C4-2B (cell line): ENCODE data around the gene MTHFD2.
"Not testable (repeated sequence)": the region's sequence is repeated elsewhere in the genome, so short reads cannot be mapped to it uniquely, and the experiment has no call there.

Source experiments
- H3K27ac ChIP-seq: fragments of 450-650 bp; 2 replicates; pipeline ENCODE4 v1.5.1; 2017
- CTCF ChIP-seq: fragments of 450-650 bp; conservative IDR thresholded peaks from 2 replicates; pipeline ENCODE4 v1.5.1; 2017; ENCODE audit warnings: mild to moderate bottlenecking
- ZFX ChIP-seq: fragments of 450-650 bp; IDR thresholded peaks from 2 replicates; pipeline ENCODE4 v1.6.1; 2017

Gene MTHFD2

GRCh38 chr2:74212702-74213410 lies 14.4 kb downstream of the MTHFD2 start:
- TF ChIP-seq CTCF, result no peak
- no peak for TF ChIP-seq ZFX
- no peak overlapping the region for H3K27ac ChIP-seq

DNA sequence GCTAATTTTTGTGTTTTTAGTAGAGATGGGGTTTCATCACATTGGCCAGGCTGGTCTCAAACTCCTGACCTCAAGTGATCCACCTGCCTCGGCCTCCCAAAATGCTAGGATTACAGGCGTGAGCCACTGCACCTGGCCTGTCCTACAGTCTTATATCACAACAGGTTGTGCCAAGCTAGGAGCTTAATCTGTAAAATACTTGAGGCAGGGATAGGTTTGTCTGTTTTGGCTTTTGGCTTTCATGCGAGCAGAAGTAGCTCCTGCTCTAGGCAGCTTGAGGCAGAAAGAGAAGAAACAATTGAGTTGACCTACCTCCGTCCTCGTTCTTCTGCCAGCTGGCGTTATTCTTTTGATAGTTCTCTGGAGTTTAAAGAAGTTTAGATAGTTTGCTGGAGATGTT lies 17.4 kb downstream of the MTHFD2 start:
- not testable (repeated sequence) for H3K27ac ChIP-seq

DNA sequence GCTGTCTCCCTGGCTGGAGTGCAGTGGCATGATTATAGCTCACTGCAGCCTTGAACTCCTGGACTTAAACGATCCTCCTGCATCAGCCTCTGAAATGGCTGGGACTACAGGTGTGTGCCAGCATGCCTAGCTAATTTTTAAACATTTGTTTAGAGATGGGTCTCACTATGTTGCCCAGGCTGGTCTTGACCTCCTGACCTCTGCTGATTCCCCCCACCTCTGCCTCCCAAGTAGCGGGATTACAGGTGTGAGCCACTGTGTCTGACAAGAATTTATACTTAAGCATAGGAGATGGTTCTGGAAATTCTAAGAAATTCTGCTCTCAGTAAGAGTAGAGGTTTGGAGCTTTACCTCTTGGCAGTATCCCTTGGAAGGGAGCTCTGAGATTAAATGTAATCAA lies 18.2 kb downstream of the MTHFD2 start:
- TF ChIP-seq ZFX (no peak), CTCF (no peak)
- H3K27ac ChIP-seq, result no peak overlapping the region

DNA sequence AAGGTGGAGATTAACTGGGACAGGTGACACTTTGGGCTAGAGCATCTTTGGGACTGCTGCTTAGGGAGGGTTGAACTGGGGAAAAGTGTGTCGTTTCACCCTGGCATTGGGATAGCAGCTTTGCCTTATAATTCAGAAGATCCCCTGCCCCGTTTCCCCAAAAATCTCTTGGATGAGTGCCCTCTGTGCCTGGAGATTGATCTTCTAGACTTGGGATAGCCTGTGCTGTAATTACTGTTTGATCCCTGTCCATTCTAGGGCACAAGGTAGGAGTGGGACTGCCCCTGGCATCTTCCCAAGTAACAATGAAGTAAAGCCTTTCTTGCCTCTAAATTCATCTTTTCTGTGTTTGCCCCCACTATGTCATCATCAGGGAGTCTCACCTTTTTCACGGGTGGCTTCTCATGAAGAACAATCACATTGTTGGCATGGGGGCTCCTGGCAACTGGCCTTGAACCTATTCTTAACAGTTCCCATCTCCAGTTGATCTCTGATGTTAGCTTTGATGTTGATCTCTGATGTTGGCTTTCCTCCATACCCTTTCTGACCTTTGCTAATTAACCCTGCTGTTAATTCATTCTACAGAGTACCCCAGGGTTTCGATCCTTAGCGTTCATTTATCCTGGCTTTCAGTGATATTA lies 21.6 kb downstream of the MTHFD2 start:
- no peak overlapping the region for H3K27ac ChIP-seq
- TF ChIP-seq CTCF (no peak), ZFX (no peak)

GRCh38 chr2:74221091-74221490 lies 22.7 kb downstream of the MTHFD2 start:
- H3K27ac ChIP-seq, result no peak overlapping the region
- TF ChIP-seq CTCF (no peak), ZFX (no peak)

GRCh38 chr2:74221604-74222299 lies 23.3 kb downstream of the MTHFD2 start:
- TF ChIP-seq CTCF (no peak), ZFX (no peak)
- H3K27ac ChIP-seq, result no peak overlapping the region

- no peak for TF ChIP-seq CTCF
- no peak for TF ChIP-seq ZFX
- no peak overlapping the region for H3K27ac ChIP-seq
Observed at GRCh38 chr2:74222300-74222650, 23.9 kb downstream of the MTHFD2 start.
